H1 (cell line): Measurements from ENCODE around the gene TCF4. TPM values are rescaled to one million over a fixed set of nuclear protein-coding genes. Genes with fewer than 3 reads are reported as not detected.
A peak's percentile ranks its signal among the peaks of the same experiment; 100 is the strongest.

Experiments used
- CTCF ChIA-PET: fragments of 300-600 bp; sonication (Branson Sonifier 250); formaldehyde crosslinking; loops from one replicate; lab custom pipeline; 2021; ENCODE audit not compliant: partially characterized antibody; lab: Charles Lee
- POLR2A ChIA-PET: fragments of 300-600 bp; sonication (Branson Sonifier 250); formaldehyde crosslinking; loops from one replicate; lab custom pipeline; 2021; ENCODE audit warnings: inconsistent platforms; ENCODE audit not compliant: partially characterized antibody; lab: Charles Lee
- DNase-seq, 2 experiments: peaks; one replicate each; pipeline versions ENCODE4 v3.0.0 to v3.0.0-alpha.2; 2010 to 2022; ENCODE audit warnings: low spot score in 2 of 2, low read depth in 1 of 2, mixed read lengths in 1 of 2
- FAIRE-seq: peaks from 2 replicates; lab custom pipeline; 2011; peaks lifted over from hg19 to GRCh38; lab: Jason Lieb, UNC
- H2AFZ ChIP-seq: 2 replicates; pipeline ENCODE4 v1.8.1; 2012; ENCODE audit warnings: low read length, inconsistent platforms
- H2AK5ac ChIP-seq: 2 replicates; pipeline ENCODE4 v1.6.1; 2013; ENCODE audit warnings: low read depth, low read length
- H2BK120ac ChIP-seq: replicated peaks from 2 replicates; pipeline ENCODE3; 2013; ENCODE audit warnings: low read depth, low read length, inconsistent platforms
- H2BK12ac ChIP-seq: 2 replicates; pipeline ENCODE4 v1.6.1; 2013; ENCODE audit warnings: low read depth, low read length
- H2BK15ac ChIP-seq: 2 replicates; pipeline ENCODE4 v1.6.1; 2013; ENCODE audit warnings: low read length
- H2BK20ac ChIP-seq: 2 replicates; pipeline ENCODE4 v1.6.1; 2013; ENCODE audit warnings: low read length
- H2BK5ac ChIP-seq: 2 replicates; pipeline ENCODE4 v1.6.1; 2013; ENCODE audit warnings: low read depth, low read length
- H3K14ac ChIP-seq: 2 replicates; pipeline ENCODE4 v1.6.1; 2013; ENCODE audit warnings: inconsistent platforms; ENCODE audit not compliant: insufficient read length
- H3K18ac ChIP-seq: 2 replicates; pipeline ENCODE4 v1.6.1; 2013; ENCODE audit warnings: low read length; ENCODE audit errors: extremely low read depth
- H3K23ac ChIP-seq: 2 replicates; pipeline ENCODE4 v1.6.1; 2013; ENCODE audit warnings: inconsistent platforms; ENCODE audit not compliant: insufficient read length
- H3K23me2 ChIP-seq: 2 replicates; pipeline ENCODE4 v1.6.1; 2013; ENCODE audit warnings: low read depth, low read length
- H3K27ac ChIP-seq: 2 replicates; pipeline ENCODE4 v1.6.1; 2011; ENCODE audit warnings: low read depth, low read length, inconsistent platforms
- H3K27me3 ChIP-seq, 4 experiments: replicated peaks in 1 of 4; 1 replicate in 1 of 4; 2 replicates in 3 of 4; pipeline versions ENCODE4 v1.6.1 to v1.8.1; 2011 to 2013; ENCODE audit warnings: low read length in 3 of 4, mild to moderate bottlenecking in 3 of 4, inconsistent platforms in 2 of 4, mixed read lengths in 2 of 4, moderate library complexity in 1 of 4; ENCODE audit not compliant: control insufficient read depth in 3 of 4, insufficient read depth in 3 of 4; ENCODE audit errors: extremely low read depth in 1 of 4
- H3K36me3 ChIP-seq, 4 experiments: 2 replicates each; pipeline versions ENCODE4 v1.6.1 to v1.8.1; 2011 to 2013; ENCODE audit warnings: mild to moderate bottlenecking in 4 of 4, low read length in 3 of 4, moderate library complexity in 2 of 4, control low read depth in 1 of 4, inconsistent platforms in 1 of 4; ENCODE audit not compliant: insufficient read depth in 4 of 4, control insufficient read depth in 2 of 4
- H3K4ac ChIP-seq: replicated peaks from 2 replicates; pipeline ENCODE3; 2013; ENCODE audit warnings: low read length, low read depth, mixed read lengths, inconsistent platforms; ENCODE audit not compliant: insufficient read length
- H3K4me1 ChIP-seq, 4 experiments: replicated peaks in 1 of 4; 1 replicate in 1 of 4; 2 replicates in 3 of 4; pipeline versions ENCODE4 v1.6.1 to v1.8.1; 2011 to 2013; ENCODE audit warnings: low read length in 3 of 4, inconsistent platforms in 2 of 4, mixed read lengths in 1 of 4; ENCODE audit not compliant: insufficient read depth in 4 of 4, control insufficient read depth in 3 of 4
- H3K4me2 ChIP-seq, 2 experiments: 2 replicates each; pipeline versions ENCODE4 v1.6.1 to v1.8.1; 2011 to 2013; ENCODE audit warnings: low read depth in 2 of 2, low read length in 2 of 2, control low read depth in 1 of 2, inconsistent platforms in 1 of 2, mild to moderate bottlenecking in 1 of 2; ENCODE audit not compliant: insufficient read depth in 1 of 2
- H3K4me3 ChIP-seq, 4 experiments: fragments of 200-600, 300-600 bp in 1 of 4; sonication (generic), shearing (Covaris generic), sonication (Bioruptor Twin) in 1 of 4; 2 replicates each; pipeline versions ENCODE4 v1.5.1 to v1.8.1; 2011 to 2016; ENCODE audit warnings: low read length in 4 of 4, low read depth in 3 of 4, control low read depth in 2 of 4, inconsistent platforms in 2 of 4, mild to moderate bottlenecking in 2 of 4, mixed read lengths in 1 of 4, moderate library complexity in 1 of 4; ENCODE audit not compliant: insufficient read depth in 2 of 4; ENCODE audit errors: extremely low read depth in 1 of 4
- H3K56ac ChIP-seq: replicated peaks from 2 replicates; pipeline ENCODE3; 2013; ENCODE audit warnings: low read depth, mild to moderate bottlenecking, mixed read lengths, low read length, inconsistent platforms; ENCODE audit not compliant: insufficient read length
- H3K79me1 ChIP-seq: 2 replicates; pipeline ENCODE4 v1.6.1; 2013; ENCODE audit warnings: low read depth, low read length, control low read depth
- H3K79me2 ChIP-seq, 2 experiments: 2 replicates each; pipeline versions ENCODE4 v1.6.1 to v1.8.1; 2012 to 2013; ENCODE audit warnings: low read length in 2 of 2, mild to moderate bottlenecking in 2 of 2, inconsistent platforms in 1 of 2; ENCODE audit not compliant: insufficient read depth in 2 of 2, control insufficient read depth in 1 of 2
- H3K9ac ChIP-seq, 4 experiments: replicated peaks in 1 of 4; 1 replicate in 1 of 4; 2 replicates in 3 of 4; pipeline versions ENCODE4 v1.6.1 to v1.8.1; 2011 to 2013; ENCODE audit warnings: low read depth in 3 of 4, low read length in 3 of 4, control low read depth in 2 of 4, mild to moderate bottlenecking in 2 of 4, moderate library complexity in 2 of 4, inconsistent platforms in 1 of 4; ENCODE audit errors: extremely low read depth in 1 of 4
- H3K9me3 ChIP-seq, 2 experiments: 2 replicates each; pipeline versions ENCODE4 v1.6.1 to v1.8.1; 2012 to 2013; ENCODE audit warnings: mild to moderate bottlenecking in 2 of 2, moderate library complexity in 2 of 2, control low read depth in 1 of 2, inconsistent platforms in 1 of 2, low read depth in 1 of 2, low read length in 1 of 2, mixed read lengths in 1 of 2; ENCODE audit not compliant: insufficient read depth in 2 of 2
- H4K20me1 ChIP-seq, 2 experiments: replicated peaks in 1 of 2; 2 replicates each; pipeline versions ENCODE3 to v1.8.1; 2011 to 2013; ENCODE audit warnings: inconsistent platforms in 2 of 2, low read length in 2 of 2, mild to moderate bottlenecking in 1 of 2; ENCODE audit not compliant: insufficient read depth in 2 of 2, control insufficient read depth in 1 of 2
- H4K5ac ChIP-seq: 2 replicates; pipeline ENCODE4 v1.6.1; 2013; ENCODE audit warnings: low read length, low read depth, mixed read lengths, inconsistent platforms; ENCODE audit not compliant: insufficient read length
- H4K8ac ChIP-seq: 2 replicates; pipeline ENCODE4 v1.8.0; 2013; ENCODE audit warnings: mild to moderate bottlenecking, moderate library complexity, low read length, inconsistent platforms; ENCODE audit not compliant: insufficient read depth; ENCODE audit errors: extremely low read depth
- H4K91ac ChIP-seq: replicated peaks from 2 replicates; pipeline ENCODE3; 2013; ENCODE audit warnings: low read length, mixed read lengths, inconsistent platforms; ENCODE audit not compliant: insufficient read length
- CHD1 ChIP-seq: IDR thresholded peaks from 2 replicates; pipeline ENCODE4 v1.6.1; 2012; ENCODE audit warnings: low read depth, low read length, improper control_type of control experiment
- JUN ChIP-seq: IDR thresholded peaks from 2 replicates; pipeline ENCODE4 v1.6.1; 2011; ENCODE audit warnings: low read depth, mild to moderate bottlenecking, improper control_type of control experiment, low read length
- JUND ChIP-seq: IDR thresholded peaks from 2 replicates; pipeline ENCODE4 v1.6.1; 2011; ENCODE audit warnings: mild to moderate bottlenecking, improper control_type of control experiment, low read length
- RBBP5 ChIP-seq: IDR thresholded peaks from 2 replicates; pipeline ENCODE4 v1.7.1; 2012; ENCODE audit warnings: low read depth, mild to moderate bottlenecking, inconsistent platforms, low read length, moderate library complexity, borderline replicate concordance
- RNF2 ChIP-seq: fragments of 200-900, 300-1000 bp; sonication (generic); IDR thresholded peaks from 2 replicates; pipeline ENCODE4 v1.7.1; 2016; ENCODE audit warnings: borderline replicate concordance, low read depth, mild to moderate bottlenecking, antibody characterized with exemption, low read length; ENCODE audit not compliant: poor library complexity, severe bottlenecking; ENCODE audit errors: missing control alignments
- SRF ChIP-seq: IDR thresholded peaks from 2 replicates; pipeline ENCODE4 v1.6.1; 2011; ENCODE audit warnings: mild to moderate bottlenecking, low read depth, low read length, moderate library complexity
- WGBS, 2 experiments: shearing (Covaris generic) in 1 of 2; methylation state at CpG; one replicate each; pipeline versions ENCODE4 v1.1.6 to v1.1.7; 2013 to 2015; ENCODE audit warnings: low lambda C conversion rate in 2 of 2, mixed read lengths in 2 of 2, inconsistent platforms in 1 of 2, low coverage in 1 of 2, missing lambda C conversion rate in 1 of 2; ENCODE audit not compliant: insufficient replicate concordance in 2 of 2, insufficient coverage in 1 of 2, insufficient read length in 1 of 2; ENCODE audit errors: extremely low coverage in 1 of 2, missing lambda C conversion rate in 1 of 2; 5-methylcytosine and 5-hydroxymethylcytosine counted together
- polyA plus RNA-seq, 7 experiments: library from polyadenylated mRNA; depleted of rRNA in 3 of 7; stranded (reverse) in 5 of 7; unstranded in 2 of 7; fragments of >200 nt in 5 of 7; fragments of 200-250 nt in 2 of 7; gene quantifications; 1 replicate in 5 of 7; 2 replicates in 1 of 7; 4 replicates in 1 of 7; pipeline versions ENCODE4 v1.2.1 to v1.2.3, GENCODE V29; 2011 to 2013; ENCODE audit warnings: missing spikeins in 2 of 7, mixed read lengths in 2 of 7
- total RNA-seq: library from RNA; stranded (reverse); fragmentation: NEBNext Ultra II Directional; extraction: Animal tissue kit (Norgen Biotek cat#: 25700); gene quantifications from 2 replicates; pipeline ENCODE4 v1.2.1, GENCODE V29; 2021

TCF4 gene
- total and polyA plus RNA-seq, 2 of the 8 experiments (the other 6 are each of a cell fraction or from before 2014, with no cell fraction given) = 59.3 to 118 TPM

DNA sequence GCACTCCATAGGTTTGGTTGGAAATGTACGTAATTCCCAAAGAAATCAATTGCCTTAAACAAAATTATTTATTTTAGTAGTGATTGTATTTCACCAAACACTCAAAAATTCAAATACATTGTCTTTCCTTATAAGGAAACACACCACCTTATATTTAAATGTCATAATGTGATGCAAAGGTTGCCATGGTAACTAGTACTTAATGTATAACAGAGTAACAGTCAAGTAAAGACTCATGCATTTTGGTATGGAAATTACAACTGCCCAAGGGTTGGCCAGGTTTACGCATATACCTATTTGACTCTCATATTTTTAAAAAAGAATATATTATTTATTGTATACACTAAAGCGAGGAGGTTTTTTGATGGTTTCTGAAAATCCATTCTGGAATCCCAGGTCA, 231.2 kb downstream of the TCF4 start:
- Histone ChIP-seq H4K8ac (no peak overlapping the region), H3K27ac (no peak overlapping the region), H2BK15ac (no peak overlapping the region), H3K18ac (no peak overlapping the region), H3K14ac (no peak overlapping the region), H3K79me2 (peaks cover 6 to 21% of the 10 kb centered on the region in 2 experiments; a peak in 2 of 4 replicates), H3K9ac (no peak overlapping the region), H3K4me1 (peaks cover 2 to 16% (median 9%) of the 10 kb centered on the region in 4 experiments; a peak in 6 of 7 replicates), H3K4me2 (no peak overlapping the region), H3K4me3 (no peak overlapping the region), H3K56ac (no peak overlapping the region), H2BK5ac (no peak overlapping the region), H3K36me3 (no peaks in the 10 kb centered on the region; a peak in 1 of 8 replicates), H2BK12ac (no peak overlapping the region), H4K5ac (no peak overlapping the region), H2AFZ (no peak overlapping the region), H3K9me3 (no peaks in the 10 kb centered on the region), H2AK5ac (no peak overlapping the region), H4K91ac (no peak overlapping the region), H3K79me1 (no peaks in the 10 kb centered on the region; the same call in 1 of the 2 replicates), H3K23me2 (no peaks in the 10 kb centered on the region), H2BK20ac (no peak overlapping the region), H3K27me3 (no peaks in the 10 kb centered on the region), H4K20me1 (peaks cover 0 to 3% of the 10 kb centered on the region in 2 experiments), H3K23ac (no peak overlapping the region), H2BK120ac (no peak overlapping the region), H3K4ac (no peak overlapping the region)
- CTCF ChIA-PET = no interaction called here
- no peak for FAIRE-seq
- POLR2A ChIA-PET = no interaction called here
- TF ChIP-seq RNF2 (no peak), SRF (peak; percentile 12; the same call in 1 of the 2 replicates), JUN (no peak), JUND (no peak), RBBP5 (no peak), CHD1 (no peak)
- whole genome bisulfite sequencing, 2 experiments = 90% methylated on average over 3 of the region's 3 CpGs; no CpG with 5 or more reads in 1 of the 2 experiments
- DNase-seq = no peak
